DND-41 (cell line): ENCODE results near the gene TBC1D28.
"Not testable (repeated sequence)": the region's sequence is repeated elsewhere in the genome, so short reads cannot be mapped to it uniquely, and the experiment has no call there.

Experiments
- ATAC-seq: fragments of 200-7000 bp; cut with Tn5 transposase; 3 replicates; pipeline ENCODE4 v1.9.1; 2021; ENCODE audit warnings: low read depth; ENCODE audit not compliant: insufficient read depth
- DNase-seq: peaks from one replicate; pipeline ENCODE4 v3.0.0-alpha.2; 2020
- H2AFZ ChIP-seq: 2 replicates; pipeline ENCODE4 v1.6.0; 2012; ENCODE audit warnings: low read depth, low read length
- H3K27ac ChIP-seq: 2 replicates; pipeline ENCODE4 v1.5.1; 2012; ENCODE audit warnings: low read length, inconsistent platforms
- H3K27me3 ChIP-seq: fragments of 200-600 bp; sonication (generic); 2 replicates; pipeline ENCODE4 v1.6.0; 2012; ENCODE audit warnings: low read length, mild to moderate bottlenecking, inconsistent platforms; ENCODE audit not compliant: insufficient read depth, poor library complexity
- H3K36me3 ChIP-seq: 2 replicates; pipeline ENCODE4 v1.5.1; 2012; ENCODE audit warnings: low read length, inconsistent platforms; ENCODE audit not compliant: insufficient read depth
- H3K4me1 ChIP-seq: 2 replicates; pipeline ENCODE4 v1.5.1; 2012; ENCODE audit warnings: mild to moderate bottlenecking, low read length; ENCODE audit not compliant: insufficient read depth
- H3K4me2 ChIP-seq: 2 replicates; pipeline ENCODE4 v1.6.0; 2012; ENCODE audit warnings: mild to moderate bottlenecking, moderate library complexity, low read length, inconsistent platforms; ENCODE audit not compliant: insufficient read depth
- H3K4me3 ChIP-seq, 2 experiments: fragments of 200-600 bp in 1 of 2; shearing (Covaris generic) in 1 of 2; 2 replicates each; pipeline ENCODE4 v1.5.1; 2012 to 2016; ENCODE audit warnings: inconsistent platforms in 2 of 2, low read length in 2 of 2, mild to moderate bottlenecking in 2 of 2, low read depth in 1 of 2, moderate library complexity in 1 of 2
- H3K79me2 ChIP-seq: 2 replicates; pipeline ENCODE4 v1.6.0; 2012; ENCODE audit warnings: low read length, inconsistent platforms; ENCODE audit not compliant: insufficient read depth
- H3K9ac ChIP-seq: 2 replicates; pipeline ENCODE4 v1.6.0; 2012; ENCODE audit warnings: low read depth, mild to moderate bottlenecking, inconsistent platforms, low read length, moderate library complexity
- H3K9me3 ChIP-seq: 2 replicates; pipeline ENCODE4 v1.5.1; 2012; ENCODE audit warnings: low read length, moderate library complexity, mild to moderate bottlenecking, inconsistent platforms; ENCODE audit not compliant: insufficient read depth, severe bottlenecking
- H4K20me1 ChIP-seq: 2 replicates; pipeline ENCODE4 v1.6.0; 2012; ENCODE audit warnings: low read length; ENCODE audit not compliant: insufficient read depth

The TBC1D28 gene

DNA sequence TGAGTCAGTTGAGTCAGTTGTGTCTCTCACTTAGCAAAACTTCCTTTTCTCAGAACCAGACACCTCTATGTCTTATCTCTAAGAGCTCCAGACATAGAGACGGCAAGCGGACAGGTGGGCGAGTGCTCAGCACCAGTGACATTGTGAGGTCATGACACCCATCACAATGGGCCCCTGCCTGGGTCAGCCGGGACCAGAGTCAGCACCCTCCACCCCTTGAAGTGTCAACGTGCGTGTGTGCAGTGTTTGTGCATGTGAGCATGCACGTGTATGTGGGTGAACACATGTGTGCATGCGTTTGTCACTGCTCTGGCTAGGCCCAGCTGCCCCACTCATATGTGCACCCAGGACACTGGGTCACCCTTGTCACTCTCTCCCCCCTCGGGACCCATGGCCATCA lies at the start of gene TBC1D28:
TSS of gene TBC1D28 (minus strand) at position 101 of the 400 bp plus-strand sequence. CDS start 3,039 bp downstream, outside the sequence.
- H3K36me3 ChIP-seq, H3K4me3 ChIP-seq, H4K20me1 ChIP-seq, ATAC-seq, DNase-seq, H3K79me2 ChIP-seq, H3K9me3 ChIP-seq, H3K27me3 ChIP-seq, H3K4me2 ChIP-seq, H3K27ac ChIP-seq, H3K4me1 ChIP-seq, H2AFZ ChIP-seq, H3K9ac ChIP-seq: not testable (repeated sequence)

DNA sequence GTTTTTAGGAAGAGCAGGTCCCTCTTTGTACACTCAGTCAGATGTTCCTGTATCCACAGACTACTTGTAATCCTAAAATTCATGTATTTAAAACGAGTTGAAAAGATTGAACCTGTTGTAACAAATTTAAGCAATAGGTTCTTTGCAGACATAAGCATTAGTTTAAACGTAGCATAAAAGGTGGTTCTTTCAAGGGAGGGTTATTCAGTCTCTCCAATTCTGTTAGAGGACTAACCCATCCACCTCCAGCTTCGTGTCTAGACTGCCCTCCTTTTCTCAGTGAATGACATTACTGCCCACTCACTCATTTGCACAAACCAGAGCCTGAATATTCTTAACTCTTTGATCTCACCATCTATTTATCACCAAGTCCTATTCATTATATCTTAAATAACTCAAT lies 38.5 kb upstream of the TBC1D28 start:
- H3K9me3 ChIP-seq, ATAC-seq, H4K20me1 ChIP-seq, DNase-seq, H3K27me3 ChIP-seq, H3K79me2 ChIP-seq: not testable (repeated sequence)
- H3K4me2 ChIP-seq = peak overlapping the region; percentile 60
- H3K36me3 ChIP-seq = peaks cover 16% of the 10 kb centered on the region; the same call in 1 of the 2 replicates
- H3K4me3 ChIP-seq = peak overlapping the region; percentile 46 to 72; a peak in 3 of 4 replicates
- H2AFZ ChIP-seq = peak overlapping the region; percentile 90
- H3K27ac ChIP-seq = peak overlapping the region; percentile 63
- peaks cover 15% of the 10 kb centered on the region for H3K4me1 ChIP-seq
- peak overlapping the region; percentile 79 for H3K9ac ChIP-seq

DNA sequence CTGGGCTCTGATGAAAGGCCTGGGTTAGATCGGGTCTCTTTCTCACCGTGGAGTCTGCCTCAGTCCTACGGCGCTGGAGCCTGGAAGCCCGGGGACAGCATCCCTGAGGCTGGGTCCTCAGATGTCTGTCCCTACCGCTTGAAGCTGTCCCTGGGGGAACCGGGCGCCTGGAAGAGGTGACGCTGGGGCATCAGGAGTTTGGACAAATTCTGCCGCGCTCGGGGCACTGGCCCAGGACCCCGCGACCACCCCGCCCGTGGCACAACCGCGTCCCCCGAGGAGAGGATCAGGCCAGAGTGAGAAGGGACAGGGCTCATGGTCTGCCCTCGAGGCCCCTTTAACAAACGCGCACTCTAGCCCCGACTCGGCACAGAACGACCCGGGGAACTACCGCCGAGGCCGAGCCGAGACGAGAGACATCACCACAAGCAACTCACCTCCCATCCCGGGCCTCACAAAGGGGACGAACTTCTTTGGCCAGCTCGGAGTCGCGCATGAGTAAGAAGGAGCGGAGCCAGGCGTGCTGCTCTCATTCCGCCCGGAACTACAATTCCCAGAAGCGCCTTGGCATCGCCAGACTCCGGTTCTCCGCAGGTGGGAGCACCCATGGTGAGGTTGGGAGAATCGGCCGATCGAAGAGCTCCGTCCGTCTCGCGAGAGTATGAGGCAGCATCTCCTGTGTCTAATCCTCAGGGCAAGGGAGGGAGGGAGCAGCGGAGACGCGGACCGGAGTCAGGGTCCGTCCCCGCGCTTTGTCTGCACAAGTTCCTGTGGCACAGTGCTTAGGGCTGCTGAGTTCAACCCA lies 37.8 kb upstream of the TBC1D28 start, which contains the start of gene FOXO3B:
TSS of gene FOXO3B (minus strand) at position 548 of the 805 bp plus-strand sequence. CDS start 663 bp downstream, outside the sequence.
- ATAC-seq (peak; percentile 98), DNase-seq (peak; percentile 95)
- H3K79me2 ChIP-seq = not testable (repeated sequence)

DNA sequence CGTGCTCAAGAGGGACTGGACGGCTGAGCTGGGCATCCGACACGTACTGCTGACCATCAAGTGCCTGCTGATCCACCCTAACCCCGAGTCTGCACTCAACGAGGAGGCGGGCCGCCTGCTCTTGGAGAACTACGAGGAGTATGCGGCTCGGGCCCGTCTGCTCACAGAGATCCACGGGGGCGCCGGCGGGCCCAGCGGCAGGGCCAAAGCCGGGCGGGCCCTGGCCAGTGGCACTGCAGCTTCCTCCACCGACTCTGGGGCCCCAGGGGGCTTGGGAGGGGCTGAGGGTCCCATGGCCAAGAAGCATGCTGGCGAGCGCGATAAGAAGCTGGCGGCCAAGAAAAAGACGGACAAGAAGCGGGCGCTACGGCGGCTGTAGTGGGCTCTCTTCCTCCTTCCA lies 33.2 kb upstream of the TBC1D28 start:
- not testable (repeated sequence) for DNase-seq, H4K20me1 ChIP-seq, H3K4me1 ChIP-seq, H3K4me2 ChIP-seq, H3K9ac ChIP-seq, H3K27ac ChIP-seq, H3K27me3 ChIP-seq, H3K9me3 ChIP-seq, H3K4me3 ChIP-seq, ATAC-seq, H2AFZ ChIP-seq, H3K79me2 ChIP-seq
- peaks cover 27% of the 10 kb centered on the region for H3K36me3 ChIP-seq

More for the DNA sequence above, 37.8 kb upstream of the TBC1D28 start, which contains the start of gene FOXO3B:
- peak within 1 kb of the TSS; percentile 46 to 72; a peak in 3 of 4 replicates for H3K4me3 ChIP-seq
- peaks cover 15% of the 10 kb centered on the region for H3K4me1 ChIP-seq
- peak within 1 kb of the TSS; percentile 79 for H3K9ac ChIP-seq
- H4K20me1 ChIP-seq, H3K9me3 ChIP-seq, H3K27me3 ChIP-seq: not testable (repeated sequence)
- peaks cover 22% of the 10 kb centered on the region for H3K36me3 ChIP-seq
- H2AFZ ChIP-seq = peak within 1 kb of the TSS; percentile 90
- peak within 1 kb of the TSS; percentile 86 for H3K27ac ChIP-seq
- peak within 1 kb of the TSS; percentile 60 for H3K4me2 ChIP-seq

DNA sequence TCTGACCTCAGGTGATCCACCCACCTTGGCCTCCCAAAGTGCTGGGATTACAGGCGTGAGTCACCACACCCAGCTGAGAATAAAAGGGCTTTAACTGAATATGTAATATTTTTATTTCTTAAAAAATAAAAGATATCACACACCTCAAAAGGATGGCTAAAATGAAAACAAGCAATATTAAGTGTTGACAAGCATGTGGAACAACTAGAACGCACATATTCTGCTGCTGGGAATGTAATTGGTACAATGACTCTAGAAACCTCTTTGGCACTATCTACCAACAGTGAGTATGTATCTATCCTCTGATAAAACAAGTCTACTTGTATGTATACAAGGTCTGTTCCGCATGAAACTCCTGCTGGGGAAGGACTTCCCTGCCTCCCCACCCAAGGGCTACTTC lies 32.7 kb upstream of the TBC1D28 start:
- H3K9me3 ChIP-seq, H3K27ac ChIP-seq, H3K9ac ChIP-seq, H3K4me3 ChIP-seq, H3K4me2 ChIP-seq, H4K20me1 ChIP-seq, H3K4me1 ChIP-seq, H3K27me3 ChIP-seq, H2AFZ ChIP-seq, DNase-seq, ATAC-seq, H3K79me2 ChIP-seq: not testable (repeated sequence)
- peaks cover 31% of the 10 kb centered on the region for H3K36me3 ChIP-seq

DNA sequence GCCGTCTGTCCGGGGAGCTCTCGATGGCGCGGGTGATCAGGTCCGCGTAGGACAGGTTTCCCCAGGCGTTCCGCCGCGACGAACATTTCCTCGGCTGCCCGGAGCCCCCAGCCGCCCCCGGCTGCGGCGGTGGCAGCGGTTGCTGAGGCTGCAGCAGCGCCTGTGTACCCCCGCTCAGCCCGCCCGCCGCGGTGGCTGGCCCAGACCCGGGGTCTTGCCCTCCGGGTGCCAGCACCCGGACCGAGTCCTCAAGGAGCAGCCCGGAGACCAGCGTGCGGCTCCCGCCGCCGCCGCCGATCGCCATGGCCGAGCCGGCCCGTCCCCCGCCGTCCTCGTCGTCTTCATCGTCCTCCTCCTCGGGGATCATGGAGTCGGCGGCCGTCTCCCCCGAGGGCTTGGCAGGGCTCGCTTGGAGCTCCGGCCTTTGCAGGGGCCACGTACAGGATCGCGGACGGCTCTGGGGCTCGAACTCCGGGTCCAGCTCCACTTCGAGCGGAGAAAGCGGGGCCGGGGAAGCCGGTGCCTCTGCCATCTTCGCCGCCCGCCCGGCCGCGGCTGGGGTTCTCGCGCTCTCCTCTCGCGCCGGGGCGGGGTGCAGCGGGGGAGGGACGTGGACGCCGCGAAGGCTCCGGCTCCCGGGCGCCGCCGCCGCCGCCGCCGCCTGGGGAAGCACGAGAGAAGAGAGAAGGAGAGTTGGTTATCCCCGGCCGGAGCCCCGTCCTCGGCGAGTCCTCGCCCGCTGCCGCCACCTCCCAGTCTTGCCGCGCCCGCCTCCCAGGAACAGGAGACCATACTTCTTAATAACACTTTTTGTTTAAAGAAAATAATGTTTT lies 28.4 kb upstream of the TBC1D28 start:
- H3K9ac ChIP-seq, H3K4me1 ChIP-seq, H2AFZ ChIP-seq, H4K20me1 ChIP-seq, DNase-seq, H3K4me2 ChIP-seq, H3K79me2 ChIP-seq, ATAC-seq, H3K27ac ChIP-seq, H3K27me3 ChIP-seq, H3K9me3 ChIP-seq, H3K4me3 ChIP-seq: not testable (repeated sequence)
- H3K36me3 ChIP-seq = peaks cover 49% of the 10 kb centered on the region

DNA sequence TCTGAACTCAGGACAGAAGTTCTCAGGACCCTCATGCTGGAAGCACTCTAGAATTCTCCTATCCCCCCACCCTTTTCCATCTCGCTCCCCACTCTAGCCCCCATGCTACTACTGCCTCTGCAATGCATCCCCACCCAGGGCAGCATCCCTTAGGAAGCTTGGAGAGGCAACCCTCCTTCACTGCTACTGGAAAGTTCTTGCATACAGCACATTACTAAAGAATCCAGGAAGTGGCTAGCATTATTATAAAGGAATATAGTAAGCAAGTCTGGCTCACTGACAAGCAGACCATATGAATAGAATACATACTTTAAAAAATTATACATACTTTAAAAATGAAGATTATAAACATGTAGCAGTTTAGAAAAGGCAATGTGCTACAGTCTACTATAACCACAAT lies 24.4 kb upstream of the TBC1D28 start:
- not testable (repeated sequence) for H3K9ac ChIP-seq, H3K4me1 ChIP-seq, H3K4me2 ChIP-seq, H3K27me3 ChIP-seq, H3K79me2 ChIP-seq, H3K27ac ChIP-seq, ATAC-seq, H4K20me1 ChIP-seq, H3K9me3 ChIP-seq, DNase-seq, H3K4me3 ChIP-seq, H2AFZ ChIP-seq
- H3K36me3 ChIP-seq = peaks cover 44% of the 10 kb centered on the region
